ENCODE results near the gene SLIT1. TPM values are rescaled to one million over a fixed set of nuclear protein-coding genes. Genes with fewer than 3 reads are reported as not detected.

Gene SLIT1
- total RNA-seq, 4 donors from 2014 or later = 0.28 to 1.7 TPM; not detected in 2

GRCh38 chr10:97178074-97178473 is 7.7 kb downstream of the SLIT1 start:
- H3K4me3 ChIP-seq = no peak overlapping the region
- TF ChIP-seq, protein P1, sequence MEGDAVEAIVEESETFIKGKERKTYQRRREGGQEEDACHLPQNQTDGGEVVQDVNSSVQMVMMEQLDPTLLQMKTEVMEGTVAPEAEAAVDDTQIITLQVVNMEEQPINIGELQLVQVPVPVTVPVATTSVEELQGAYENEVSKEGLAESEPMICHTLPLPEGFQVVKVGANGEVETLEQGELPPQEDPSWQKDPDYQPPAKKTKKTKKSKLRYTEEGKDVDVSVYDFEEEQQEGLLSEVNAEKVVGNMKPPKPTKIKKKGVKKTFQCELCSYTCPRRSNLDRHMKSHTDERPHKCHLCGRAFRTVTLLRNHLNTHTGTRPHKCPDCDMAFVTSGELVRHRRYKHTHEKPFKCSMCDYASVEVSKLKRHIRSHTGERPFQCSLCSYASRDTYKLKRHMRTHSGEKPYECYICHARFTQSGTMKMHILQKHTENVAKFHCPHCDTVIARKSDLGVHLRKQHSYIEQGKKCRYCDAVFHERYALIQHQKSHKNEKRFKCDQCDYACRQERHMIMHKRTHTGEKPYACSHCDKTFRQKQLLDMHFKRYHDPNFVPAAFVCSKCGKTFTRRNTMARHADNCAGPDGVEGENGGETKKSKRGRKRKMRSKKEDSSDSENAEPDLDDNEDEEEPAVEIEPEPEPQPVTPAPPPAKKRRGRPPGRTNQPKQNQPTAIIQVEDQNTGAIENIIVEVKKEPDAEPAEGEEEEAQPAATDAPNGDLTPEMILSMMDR (IDR thresholded peaks at IDR 0.05) = no peak
- TF ChIP-seq POLR2A (IDR thresholded peaks at IDR 0.05) = no peak
- no peaks in the 10 kb centered on the region for H3K36me3 ChIP-seq
- no peak for DNase-seq
- H3K27ac ChIP-seq = no peak overlapping the region
- no peaks in the 10 kb centered on the region for H3K9me3 ChIP-seq
- H3K4me1 ChIP-seq = no peaks in the 10 kb centered on the region
- H3K27me3 ChIP-seq = peaks cover 0 to 11% of the 10 kb centered on the region in 2 donors

DNA sequence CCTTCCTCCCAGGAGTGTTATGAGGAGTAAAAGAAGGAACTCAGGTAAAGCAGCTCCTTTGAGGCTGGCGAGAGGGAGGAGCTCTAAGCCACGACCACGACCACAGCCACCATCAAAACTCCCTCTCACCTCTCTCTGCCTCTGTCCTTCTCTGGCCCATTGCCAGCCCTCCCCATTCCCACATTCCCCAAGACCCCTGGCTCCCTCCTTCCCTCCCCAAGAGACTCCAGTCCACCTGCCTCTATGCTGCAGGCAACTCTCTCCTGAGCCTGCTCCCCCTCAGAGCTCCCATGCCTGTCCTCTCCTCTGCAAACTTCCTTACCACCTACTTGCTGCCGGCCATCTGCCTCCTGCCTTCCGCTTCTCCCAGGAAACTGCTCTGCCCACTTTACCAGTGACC is 9.5 kb downstream of the SLIT1 start:
- H3K27me3 ChIP-seq = peaks cover 0 to 11% of the 10 kb centered on the region in 2 donors
- no peaks in the 10 kb centered on the region for H3K9me3 ChIP-seq
- H3K36me3 ChIP-seq = no peaks in the 10 kb centered on the region
- no peak overlapping the region for H3K4me3 ChIP-seq
- no peaks in the 10 kb centered on the region for H3K4me1 ChIP-seq
- DNase-seq = no peak
- no peak overlapping the region for H3K27ac ChIP-seq
- TF ChIP-seq POLR2A (IDR thresholded peaks at IDR 0.05) = no peak
- TF ChIP-seq, protein P1 (IDR thresholded peaks at IDR 0.05) = no peak

DNA sequence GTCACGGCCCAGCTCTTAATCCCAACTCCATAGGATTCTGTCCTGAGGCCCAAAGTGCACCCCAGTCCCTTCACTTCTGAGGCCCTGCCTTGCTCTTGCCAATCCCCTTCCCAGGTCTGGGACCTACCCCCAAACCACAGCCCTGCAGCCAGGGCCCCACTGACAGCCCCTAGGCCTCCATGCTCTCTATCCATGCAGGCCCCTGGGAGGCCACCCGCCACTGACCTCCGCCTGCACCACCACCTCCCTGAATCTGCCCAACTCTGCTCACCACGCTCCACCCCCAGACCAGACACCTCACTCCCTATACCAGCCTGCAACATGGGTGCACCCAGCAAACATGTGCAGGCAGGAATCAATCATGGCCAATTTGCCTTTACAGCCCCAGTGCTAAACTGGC is 10.2 kb downstream of the SLIT1 start:
- Histone ChIP-seq H3K9me3 (no peaks in the 10 kb centered on the region), H3K36me3 (no peaks in the 10 kb centered on the region), H3K27me3 (peaks cover 0 to 11% of the 10 kb centered on the region in 2 donors), H3K4me1 (no peaks in the 10 kb centered on the region), H3K27ac (no peak overlapping the region), H3K4me3 (no peak overlapping the region)
- DNase-seq = no peak
- TF ChIP-seq POLR2A (IDR thresholded peaks at IDR 0.05) = no peak
- TF ChIP-seq, protein P1 (IDR thresholded peaks at IDR 0.05) = no peak

DNA sequence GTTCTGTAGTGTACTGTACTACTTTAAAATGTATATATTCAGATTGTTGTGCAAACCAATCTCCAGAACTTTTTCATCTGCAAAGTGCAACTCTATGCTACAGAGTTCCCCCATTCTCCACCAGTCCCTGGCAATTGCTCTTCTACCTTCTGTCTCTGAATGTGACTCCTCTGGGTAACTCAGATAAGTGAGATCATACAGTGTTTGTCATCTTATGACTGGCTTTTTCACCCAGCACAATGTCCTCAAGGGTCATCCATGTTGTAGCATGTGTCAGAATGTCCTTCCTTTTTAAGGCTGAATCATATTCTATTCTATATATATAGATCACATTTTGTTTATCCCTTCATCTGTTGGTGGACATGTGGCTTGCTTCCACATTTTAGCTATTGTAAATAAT is 10.8 kb downstream of the SLIT1 start:
- DNase-seq = no peak
- no peak overlapping the region for H3K27ac ChIP-seq
- TF ChIP-seq POLR2A (IDR thresholded peaks at IDR 0.05) = no peak
- TF ChIP-seq, protein P1 (IDR thresholded peaks at IDR 0.05) = no peak

GRCh38 chr10:97174276-97174775 is 11.4 kb downstream of the SLIT1 start:
- H3K9me3 ChIP-seq = no peaks in the 10 kb centered on the region
- H3K27me3 ChIP-seq = peaks cover 0 to 5% of the 10 kb centered on the region in 2 donors
- DNase-seq = no peak
- no peak overlapping the region for H3K27ac ChIP-seq
- H3K4me1 ChIP-seq = no peaks in the 10 kb centered on the region
- H3K4me3 ChIP-seq = no peak overlapping the region
- TF ChIP-seq POLR2A (IDR thresholded peaks at IDR 0.05) = no peak
- no peaks in the 10 kb centered on the region for H3K36me3 ChIP-seq

More for the DNA sequence above, 10.8 kb downstream of the SLIT1 start:
- Histone ChIP-seq H3K9me3 (no peaks in the 10 kb centered on the region), H3K36me3 (no peaks in the 10 kb centered on the region), H3K4me3 (no peak overlapping the region), H3K4me1 (no peaks in the 10 kb centered on the region), H3K27me3 (peaks cover 0 to 11% of the 10 kb centered on the region in 2 donors)

DNA sequence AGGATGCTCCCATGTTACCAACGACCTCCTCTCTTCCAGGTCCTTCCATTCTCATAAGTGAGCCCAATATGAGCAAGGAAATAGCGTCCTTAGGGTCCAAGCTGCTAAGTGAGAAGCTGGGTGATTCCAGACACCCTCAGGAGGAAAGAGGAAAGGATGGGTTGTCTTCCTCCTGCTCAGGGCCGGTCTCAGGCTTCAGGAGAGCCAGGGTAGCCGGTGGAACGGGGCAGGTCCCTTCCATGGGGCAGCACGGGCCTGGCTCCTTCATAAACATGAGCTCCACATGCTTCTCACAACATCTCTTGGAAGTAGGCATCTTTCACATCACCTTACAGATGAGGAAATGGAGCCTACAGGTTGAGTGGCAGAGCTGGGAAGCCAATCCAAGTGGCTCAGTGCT is 12.7 kb downstream of the SLIT1 start:
- Histone ChIP-seq H3K27ac (no peak overlapping the region), H3K9me3 (no peaks in the 10 kb centered on the region), H3K36me3 (no peaks in the 10 kb centered on the region), H3K27me3 (no peaks in the 10 kb centered on the region), H3K4me3 (no peak overlapping the region), H3K4me1 (no peaks in the 10 kb centered on the region)
- DNase-seq = no peak
- TF ChIP-seq POLR2A (IDR thresholded peaks at IDR 0.05) = no peak
- TF ChIP-seq, protein P1 (IDR thresholded peaks at IDR 0.05) = no peak
